Gastrocnemius medialis (tissue), 4 donors: ENCODE results near the gene MED12L.

Experiments
- CTCF ChIP-seq, 5 experiments: fragments of 450-650 bp in 3 of 5; fragments of 200-600 bp in 2 of 5; sonication (generic) in 2 of 5; IDR thresholded peaks in 4 of 5; conservative IDR thresholded peaks in 1 of 5; 1 replicate in 4 of 5; 2 replicates in 1 of 5; pipeline ENCODE4 v1.5.1; 2016 to 2019; ENCODE audit warnings: antibody characterized with exemption in 5 of 5, mild to moderate bottlenecking in 3 of 5, moderate library complexity in 3 of 5
- POLR2A ChIP-seq, 2 donors: fragments of 450-650 bp; IDR thresholded peaks; one replicate each; pipeline ENCODE4 v1.6.1; 2017; ENCODE audit warnings: antibody characterized with exemption in 2 of 2, mild to moderate bottlenecking in 2 of 2, moderate library complexity in 2 of 2

GRCh38 chr3:151351219-151351618 is 265.8 kb downstream of the MED12L start:
- TF ChIP-seq CTCF (IDR thresholded peaks at IDR 0.05 in 4 of 5, conservative IDR thresholded peaks at IDR 0.05 in 1 of 5), result no peak
- no peak for TF ChIP-seq POLR2A (IDR thresholded peaks at IDR 0.05)
